ENCODE measurements around the gene LTA. TPM values are rescaled to one million over a fixed set of nuclear protein-coding genes. Genes with fewer than 3 reads are reported as not detected.

LTA gene
- polyA plus RNA-seq, 3 donors: 0.26 to 0.28 TPM; not detected in 1

GRCh38 chr6:31528821-31529328, 43.2 kb upstream of the LTA start, which contains the start of gene MCCD1:
Gene MCCD1, plus strand, starts transcription at chr6:31528962. Its CDS starts 53 bp downstream, at chr6:31529015.
- DNase-seq: no peak
- intact Hi-C loops (cut with micrococcal nuclease): no loop called here
- Histone ChIP-seq H3K4me1 (ENCODE audit: control insufficient read depth in 1 of 2, insufficient read depth in 2 of 2, low read length in 2 of 2) (no peaks in the 10 kb centered on the region), H3K36me3 (replicated peaks in 1 of 2; ENCODE audit: control insufficient read depth in 1 of 2, insufficient read depth in 2 of 2, low read length in 2 of 2) (peaks cover 44 to 47% of the 10 kb centered on the region in 2 donors), H3K9me3 (replicated peaks in 1 of 2; ENCODE audit: control insufficient read depth in 1 of 2, insufficient read depth in 1 of 2, low read length in 2 of 2) (no peaks in the 10 kb centered on the region), H3K27me3 (ENCODE audit: control insufficient read depth in 2 of 2, insufficient read depth in 2 of 2, low read length in 2 of 2) (no peaks in the 10 kb centered on the region), H3K4me2 (replicated peaks; ENCODE audit: extremely low read depth, low read length, poor library complexity, severe bottlenecking) (no peak within 1 kb of the TSS), H3K79me2 (ENCODE audit: insufficient read depth, low read length) (peaks cover 19% of the 10 kb centered on the region), H2AFZ (ENCODE audit: insufficient read depth, low read depth, low read length, poor library complexity, severe bottlenecking) (no peak within 1 kb of the TSS), H4K20me1 (ENCODE audit: insufficient read depth, low read length) (peaks cover 58% of the 10 kb centered on the region), H3K4me3 (replicated peaks in 1 of 3; ENCODE audit: low read depth in 2 of 3, low read length in 3 of 3) (no peak within 1 kb of the TSS), H3K27ac (ENCODE audit: low read depth in 1 of 2, low read length in 2 of 2) (no peak within 1 kb of the TSS), H3K9ac (ENCODE audit: insufficient read depth, low read length, poor library complexity, severe bottlenecking) (no peak within 1 kb of the TSS)
- peaks cover 0 to 2% (median 1%) of the 10 kb centered on the region in 3 donors for H3K27me3 Mint-ChIP-seq (ENCODE audit: low read depth in 3 of 3)
- peaks cover 43 to 48% of the 10 kb centered on the region in 2 donors for H3K36me3 Mint-ChIP-seq
- no peak for TF ChIP-seq CTCF (IDR thresholded peaks at IDR 0.05)
- peak within 1 kb of the TSS; percentile 17 to 75 (median 65) for H3K27ac Mint-ChIP-seq
- 97% methylated on average over 5 of the region's 7 CpGs for whole genome bisulfite sequencing (ENCODE audit: insufficient coverage)
- peaks cover 3% of the 10 kb centered on the region for H3K4me1 Mint-ChIP-seq
- H3K4me3 Mint-ChIP-seq: no peak within 1 kb of the TSS
- H3K9me3 Mint-ChIP-seq: no peaks in the 10 kb centered on the region

DNA sequence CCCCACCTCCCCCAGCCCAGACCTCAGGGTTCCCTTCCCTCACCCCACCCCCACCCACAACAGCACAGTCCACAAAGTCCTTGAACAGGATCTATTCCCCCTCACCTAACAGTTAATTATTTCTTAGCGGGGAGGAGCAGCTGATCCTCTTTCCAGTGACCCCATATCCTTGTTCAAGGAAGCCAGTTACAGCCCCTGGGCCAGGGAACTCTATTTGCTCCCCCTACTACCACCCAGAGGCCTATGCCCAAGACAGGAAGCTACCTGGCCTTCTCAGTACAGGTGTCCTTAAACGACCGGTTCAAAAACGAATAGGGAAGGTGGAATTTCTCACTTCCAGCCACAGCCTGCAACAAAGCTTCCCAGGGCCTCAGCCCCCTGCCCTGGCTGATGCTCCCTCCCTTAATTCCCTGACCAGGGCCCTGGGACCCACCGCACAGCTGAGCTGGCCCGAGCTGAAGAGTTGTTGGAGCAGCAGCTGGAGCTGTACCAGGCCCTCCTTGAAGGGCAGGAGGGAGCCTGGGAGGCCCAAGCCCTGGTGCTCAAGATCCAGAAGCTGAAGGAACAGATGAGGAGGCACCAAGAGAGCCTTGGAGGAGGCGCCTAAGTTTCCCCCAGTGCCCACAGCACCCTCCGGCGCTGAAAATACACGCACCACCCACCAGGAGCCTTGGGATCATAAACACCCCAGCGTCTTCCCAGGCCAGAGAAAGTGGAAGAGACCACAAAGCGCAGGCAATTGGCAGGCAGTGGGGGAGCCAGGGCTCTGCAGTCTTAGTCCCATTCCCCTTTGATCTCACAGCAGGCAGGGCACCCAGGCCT, 42.5 kb upstream of the LTA start:
- H3K4me3 Mint-ChIP-seq: no peak overlapping the region
- DNase-seq: no peak
- Histone ChIP-seq H3K36me3 (replicated peaks in 1 of 2; ENCODE audit: control insufficient read depth in 1 of 2, insufficient read depth in 2 of 2, low read length in 2 of 2) (peaks cover 51 to 53% of the 10 kb centered on the region in 2 donors), H4K20me1 (ENCODE audit: insufficient read depth, low read length) (peaks cover 65% of the 10 kb centered on the region), H2AFZ (ENCODE audit: insufficient read depth, low read depth, low read length, poor library complexity, severe bottlenecking) (no peak overlapping the region), H3K9me3 (replicated peaks in 1 of 2; ENCODE audit: control insufficient read depth in 1 of 2, insufficient read depth in 1 of 2, low read length in 2 of 2) (no peaks in the 10 kb centered on the region), H3K27me3 (ENCODE audit: control insufficient read depth in 2 of 2, insufficient read depth in 2 of 2, low read length in 2 of 2) (no peaks in the 10 kb centered on the region), H3K4me2 (replicated peaks; ENCODE audit: extremely low read depth, low read length, poor library complexity, severe bottlenecking) (no peak overlapping the region), H3K4me3 (replicated peaks in 1 of 3; ENCODE audit: low read depth in 2 of 3, low read length in 3 of 3) (no peak overlapping the region), H3K4me1 (ENCODE audit: control insufficient read depth in 1 of 2, insufficient read depth in 2 of 2, low read length in 2 of 2) (no peaks in the 10 kb centered on the region), H3K79me2 (ENCODE audit: insufficient read depth, low read length) (peaks cover 26% of the 10 kb centered on the region), H3K27ac (ENCODE audit: low read depth in 1 of 2, low read length in 2 of 2) (no peak overlapping the region), H3K9ac (ENCODE audit: insufficient read depth, low read length, poor library complexity, severe bottlenecking) (no peak overlapping the region)
- intact Hi-C loops (cut with micrococcal nuclease): no loop called here
- peaks cover 0 to 2% (median 1%) of the 10 kb centered on the region in 3 donors for H3K27me3 Mint-ChIP-seq (ENCODE audit: low read depth in 3 of 3)
- peaks cover 3% of the 10 kb centered on the region for H3K4me1 Mint-ChIP-seq
- H3K36me3 Mint-ChIP-seq: peaks cover 49 to 55% of the 10 kb centered on the region in 2 donors
- no peak for TF ChIP-seq CTCF (IDR thresholded peaks at IDR 0.05)
- no peaks in the 10 kb centered on the region for H3K9me3 Mint-ChIP-seq
- H3K27ac Mint-ChIP-seq: peak overlapping the region; percentile 3 to 69 (median 54)
- 59% methylated on average over 11 of the region's 12 CpGs for WGBS (ENCODE audit: insufficient coverage)
